Adrenal gland (tissue), 5 donors: Measurements from ENCODE around the gene EFNB1.

Experiments
- CTCF ChIP-seq, 6 experiments: fragments of 450-650 bp in 4 of 6; fragments of 200-600 bp in 2 of 6; sonication (generic) in 1 of 6; IDR thresholded peaks; 1 replicate in 5 of 6; 2 replicates in 1 of 6; pipeline versions ENCODE4 v1.5.1 to v1.8.0; 2016 to 2021; ENCODE audit warnings: antibody characterized with exemption in 6 of 6, mild to moderate bottlenecking in 2 of 6, moderate library complexity in 1 of 6
- POLR2A ChIP-seq, 2 donors: fragments of 450-650 bp; IDR thresholded peaks; one replicate each; pipeline ENCODE4 v1.6.1; 2017; ENCODE audit warnings: antibody characterized with exemption in 2 of 2, mild to moderate bottlenecking in 2 of 2, moderate library complexity in 1 of 2
- donor health status: DM: no; HTN: no; CAD: no.

DNA sequence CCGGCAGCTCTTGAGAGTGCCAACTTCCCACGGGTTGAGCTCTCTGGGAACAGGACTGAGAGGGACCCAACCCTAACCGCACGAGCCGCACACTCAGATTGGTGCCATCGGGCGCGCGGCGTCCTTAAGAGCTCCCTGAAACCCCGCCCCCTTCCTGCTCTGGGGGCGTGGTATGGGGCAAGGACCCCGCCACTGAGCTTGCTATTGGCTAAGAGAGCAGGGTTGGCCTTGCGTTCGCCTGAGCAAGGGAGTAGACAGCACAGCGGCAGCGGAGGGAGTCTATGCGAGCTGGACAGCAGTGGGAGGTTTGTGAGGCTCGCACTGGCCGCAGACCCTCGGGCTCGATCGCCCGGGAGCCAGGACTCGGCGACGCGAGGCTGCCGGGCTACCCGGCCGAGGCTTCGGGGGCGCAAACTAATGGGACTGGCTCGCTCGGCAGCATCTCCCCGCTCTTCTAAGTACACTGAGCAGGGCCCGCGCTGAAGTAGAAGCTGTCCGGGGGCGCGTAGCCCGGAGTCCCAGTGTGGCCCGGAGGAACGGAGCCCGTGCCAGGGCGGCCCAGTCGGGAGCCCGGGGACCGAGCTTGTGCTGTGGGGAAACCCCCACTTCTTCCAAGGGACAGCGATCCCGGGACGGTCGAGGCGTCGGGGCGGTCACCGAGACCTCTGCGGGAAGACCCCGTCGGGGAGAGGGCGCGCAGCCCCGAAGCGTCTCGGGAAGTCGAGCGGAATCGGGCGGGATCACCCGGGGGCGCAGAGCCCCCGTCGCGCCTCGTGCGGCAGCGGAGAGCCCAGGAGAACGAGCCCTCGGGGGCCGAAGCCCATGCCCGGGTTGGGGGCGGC lies at the start of gene EFNB1:
- TF ChIP-seq CTCF (IDR thresholded peaks at IDR 0.05) (no peak), POLR2A (IDR thresholded peaks at IDR 0.05) (peak; percentile 84 to 97)
